ENCODE results near the gene CHL1. TPM values are rescaled to one million over a fixed set of nuclear protein-coding genes. Genes with fewer than 3 reads are reported as not detected.

The CHL1 gene
- total and polyA plus RNA-seq, 2 of the 8 experiments (the other 6 are each of a cell fraction or from before 2014, with no cell fraction given): 0.05 to 0.99 TPM

DNA sequence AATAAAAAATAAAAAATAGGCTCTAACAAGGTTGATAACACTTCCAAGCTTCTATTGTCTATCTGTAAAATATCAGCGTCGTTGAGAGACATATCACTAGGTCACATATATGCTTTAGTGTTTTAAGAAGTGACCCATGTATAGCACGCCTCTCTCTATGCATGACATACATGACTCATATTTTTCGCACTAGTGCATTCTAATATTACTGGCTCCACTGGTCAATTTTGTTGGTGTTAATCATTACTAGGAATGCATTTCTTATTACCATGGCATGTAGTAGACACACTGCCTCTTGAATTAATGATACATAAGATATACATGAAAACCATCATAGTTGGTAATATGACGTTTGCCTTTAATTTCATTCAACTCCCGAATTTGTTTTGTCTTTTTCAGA is 203.1 kb downstream of the CHL1 start:
- Histone ChIP-seq H3K56ac (replicated peaks; ENCODE audit: insufficient read length, low read depth, low read length) (no peak overlapping the region), H2BK12ac (ENCODE audit: low read depth, low read length) (no peak overlapping the region), H3K23me2 (ENCODE audit: low read depth, low read length) (no peaks in the 10 kb centered on the region), H3K4me1 (replicated peaks in 1 of 4; ENCODE audit: control insufficient read depth in 3 of 4, insufficient read depth in 4 of 4, low read length in 3 of 4) (no peaks in the 10 kb centered on the region), H3K4me2 (ENCODE audit: insufficient read depth in 1 of 2, low read depth in 2 of 2, low read length in 2 of 2) (no peak overlapping the region), H3K79me1 (ENCODE audit: low read depth, low read length) (no peaks in the 10 kb centered on the region), H3K4me3 (ENCODE audit: extremely low read depth in 1 of 4, insufficient read depth in 2 of 4, low read depth in 3 of 4, low read length in 4 of 4) (no peak overlapping the region), H2BK5ac (ENCODE audit: low read depth, low read length) (no peak overlapping the region), H2BK15ac (ENCODE audit: low read length) (no peak overlapping the region), H4K91ac (replicated peaks; ENCODE audit: insufficient read length, low read length) (no peak overlapping the region), H3K9me3 (ENCODE audit: insufficient read depth in 2 of 2, low read depth in 1 of 2, low read length in 1 of 2) (no peaks in the 10 kb centered on the region), H3K23ac (ENCODE audit: insufficient read length) (no peak overlapping the region), H3K18ac (ENCODE audit: extremely low read depth, low read length) (no peak overlapping the region), H4K20me1 (replicated peaks in 1 of 2; ENCODE audit: control insufficient read depth in 1 of 2, insufficient read depth in 2 of 2, low read length in 2 of 2) (no peaks in the 10 kb centered on the region), H3K36me3 (ENCODE audit: control insufficient read depth in 2 of 4, insufficient read depth in 4 of 4, low read length in 3 of 4) (no peaks in the 10 kb centered on the region), H3K14ac (ENCODE audit: insufficient read length) (no peak overlapping the region), H3K4ac (replicated peaks; ENCODE audit: insufficient read length, low read depth, low read length) (no peak overlapping the region), H3K9ac (replicated peaks in 1 of 4; ENCODE audit: extremely low read depth in 1 of 4, low read depth in 3 of 4, low read length in 3 of 4) (no peak overlapping the region), H2AK5ac (ENCODE audit: low read depth, low read length) (no peak overlapping the region), H2BK120ac (replicated peaks; ENCODE audit: low read depth, low read length) (no peak overlapping the region), H3K27ac (ENCODE audit: low read depth, low read length) (no peak overlapping the region), H4K5ac (ENCODE audit: insufficient read length, low read depth, low read length) (no peak overlapping the region), H4K8ac (ENCODE audit: extremely low read depth, insufficient read depth, low read length) (no peak overlapping the region), H3K27me3 (replicated peaks in 1 of 4; ENCODE audit: control insufficient read depth in 3 of 4, extremely low read depth in 1 of 4, insufficient read depth in 3 of 4, low read length in 3 of 4) (no peaks in the 10 kb centered on the region), H2AFZ (ENCODE audit: low read length) (no peak overlapping the region), H3K79me2 (ENCODE audit: control insufficient read depth in 1 of 2, insufficient read depth in 2 of 2, low read length in 2 of 2) (no peaks in the 10 kb centered on the region), H2BK20ac (ENCODE audit: low read length) (no peak overlapping the region)
- DNase-seq (ENCODE audit: low read depth in 1 of 2, low spot score in 2 of 2): no peak
- TF ChIP-seq TAF7 (optimal IDR thresholded peaks at IDR 0.05; ENCODE audit: borderline replicate concordance, low read depth, low read length): no peak
- FAIRE-seq: no peak
- WGBS, 2 experiments (ENCODE audit: extremely low coverage in 1 of 2, insufficient coverage in 1 of 2, insufficient read length in 1 of 2, insufficient replicate concordance in 2 of 2, low coverage in 1 of 2, low lambda C conversion rate in 2 of 2, missing lambda C conversion rate in 1 of 2): 95% methylated on average over 6 of the region's 6 CpGs; no CpG with 5 or more reads in 1 of the 2 experiments
- ChIA-PET POLR2A (ENCODE audit: partially characterized antibody) (no interaction called here), CTCF (ENCODE audit: partially characterized antibody) (no interaction called here)
